ENCODE measurements around the gene WNK1. TPM values are rescaled to one million over a fixed set of nuclear protein-coding genes. Genes with fewer than 3 reads are reported as not detected.

The WNK1 gene
- total and polyA plus RNA-seq, 2 donors (not counting 3 experiments of a cell fraction or from before 2014, with no cell fraction given), result 46.3 to 108 TPM

DNA sequence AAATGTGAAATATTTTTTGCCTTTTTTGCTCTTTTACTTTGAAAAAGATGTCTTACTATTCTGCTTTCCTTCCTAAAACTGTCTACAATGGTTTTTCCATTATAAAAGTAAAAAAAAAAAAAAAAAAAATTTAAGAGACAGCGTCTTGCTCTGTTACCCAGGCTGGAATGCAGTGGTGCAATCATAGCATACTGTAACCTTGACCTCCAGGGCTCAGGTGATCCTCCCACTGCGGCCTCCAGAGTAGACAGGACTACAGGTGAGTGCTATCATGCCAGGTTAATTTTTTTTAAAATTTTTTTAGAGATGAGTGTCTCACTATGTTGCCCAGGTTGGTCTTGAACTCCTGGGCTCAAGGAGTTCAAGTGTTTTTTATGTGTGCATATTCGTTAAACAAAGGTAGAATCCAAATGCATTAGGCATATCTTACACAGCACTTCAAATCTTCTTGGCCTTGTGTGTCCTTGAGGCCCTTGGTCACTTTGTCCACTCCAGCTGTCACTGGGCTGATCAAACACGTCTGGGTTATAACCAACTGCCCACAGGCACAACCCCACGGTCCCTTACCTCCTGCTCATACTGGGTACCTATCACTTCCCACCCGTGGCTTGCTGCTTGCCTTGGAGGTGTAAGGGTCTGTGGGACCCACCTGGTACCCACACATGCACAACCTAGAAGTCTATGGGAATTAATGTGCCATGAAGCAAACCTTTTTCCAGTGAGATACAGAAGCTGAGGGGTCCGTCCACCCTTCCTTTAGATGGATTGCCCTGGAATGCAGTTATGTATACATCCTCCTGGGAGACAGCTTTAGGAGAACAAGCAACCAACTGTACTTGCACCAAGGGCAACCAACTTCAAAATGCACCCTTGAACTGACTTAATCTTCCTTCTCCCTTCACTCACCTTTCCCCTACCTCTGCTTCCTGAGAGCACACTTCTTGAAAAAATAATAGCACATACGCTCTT is 184.3 kb downstream of the WNK1 start:
- H3K4me2 ChIP-seq (ENCODE audit: insufficient read depth, low read length), result no peak overlapping the region
- peaks cover 3% of the 10 kb centered on the region for H3K4me1 ChIP-seq (ENCODE audit: control insufficient read depth, extremely low read depth, insufficient read depth, low read length)
- dilution Hi-C loops (cut with MboI; ENCODE audit: extremely low pct_ligation_motif_present, low sequenced_read_pairs), result no loop called here
- DNase-seq (ENCODE audit: low read depth, low spot score) (no peak), FAIRE-seq (no peak)
- ChIA-PET POLR2A (interaction anchor here (0.8 kb wide), 1 partner anchor 13 kb away, joined by 3 read pairs; the partner anchor contains the start of gene RAD52), CTCF (interaction anchor here (1.1 to 1.2 kb wide), 2 partner anchors 10 to 156 kb away, joined by 3 to 4 read pairs; no protein-coding TSS in a partner anchor)
- H3K27me3 ChIP-seq (ENCODE audit: control insufficient read depth in 2 of 2, insufficient read depth in 2 of 2, low read length in 2 of 2), result no peaks in the 10 kb centered on the region
- no peaks in the 10 kb centered on the region for H3K79me2 ChIP-seq (ENCODE audit: control insufficient read depth, insufficient read depth, low read length)
- no peak overlapping the region for H3K27ac ChIP-seq (ENCODE audit: insufficient read depth, low read depth, low read length)
- intact Hi-C loops (cut with micrococcal nuclease), result no loop called here
- TF ChIP-seq EZH2 (IDR thresholded peaks at IDR 0.05; ENCODE audit: borderline replicate concordance, low read depth, low read length, severe bottlenecking) (no peak), POLR2AphosphoS5 (IDR thresholded peaks at IDR 0.05; ENCODE audit: insufficient read depth, low read depth, low read length) (no peak), POLR2A (IDR thresholded peaks at IDR 0.05; ENCODE audit: low read depth, low read length) (no peak), JUN (IDR thresholded peaks at IDR 0.05; ENCODE audit: borderline replicate concordance, insufficient read depth, insufficient read length, low read depth) (no peak), GATA2 (IDR thresholded peaks at IDR 0.05; ENCODE audit: insufficient read depth, insufficient read length, low read depth, low read length) (no peak), MYC (IDR thresholded peaks at IDR 0.05; ENCODE audit: low read depth, low read length) (no peak), FOS (IDR thresholded peaks at IDR 0.05; ENCODE audit: borderline replicate concordance, insufficient read depth, low read length) (no peak)
- TF ChIP-seq, protein P1, sequence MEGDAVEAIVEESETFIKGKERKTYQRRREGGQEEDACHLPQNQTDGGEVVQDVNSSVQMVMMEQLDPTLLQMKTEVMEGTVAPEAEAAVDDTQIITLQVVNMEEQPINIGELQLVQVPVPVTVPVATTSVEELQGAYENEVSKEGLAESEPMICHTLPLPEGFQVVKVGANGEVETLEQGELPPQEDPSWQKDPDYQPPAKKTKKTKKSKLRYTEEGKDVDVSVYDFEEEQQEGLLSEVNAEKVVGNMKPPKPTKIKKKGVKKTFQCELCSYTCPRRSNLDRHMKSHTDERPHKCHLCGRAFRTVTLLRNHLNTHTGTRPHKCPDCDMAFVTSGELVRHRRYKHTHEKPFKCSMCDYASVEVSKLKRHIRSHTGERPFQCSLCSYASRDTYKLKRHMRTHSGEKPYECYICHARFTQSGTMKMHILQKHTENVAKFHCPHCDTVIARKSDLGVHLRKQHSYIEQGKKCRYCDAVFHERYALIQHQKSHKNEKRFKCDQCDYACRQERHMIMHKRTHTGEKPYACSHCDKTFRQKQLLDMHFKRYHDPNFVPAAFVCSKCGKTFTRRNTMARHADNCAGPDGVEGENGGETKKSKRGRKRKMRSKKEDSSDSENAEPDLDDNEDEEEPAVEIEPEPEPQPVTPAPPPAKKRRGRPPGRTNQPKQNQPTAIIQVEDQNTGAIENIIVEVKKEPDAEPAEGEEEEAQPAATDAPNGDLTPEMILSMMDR (IDR thresholded peaks at IDR 0.05; ENCODE audit: extremely low read depth in 1 of 2, insufficient read depth in 1 of 2, low read depth in 1 of 2, low read length in 2 of 2), result no peak
- TF ChIP-seq, protein P2, sequence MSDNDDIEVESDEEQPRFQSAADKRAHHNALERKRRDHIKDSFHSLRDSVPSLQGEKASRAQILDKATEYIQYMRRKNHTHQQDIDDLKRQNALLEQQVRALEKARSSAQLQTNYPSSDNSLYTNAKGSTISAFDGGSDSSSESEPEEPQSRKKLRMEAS (IDR thresholded peaks at IDR 0.05; ENCODE audit: insufficient read depth, insufficient read length), result no peak
- H3K36me3 ChIP-seq (ENCODE audit: control insufficient read depth in 2 of 2, extremely low read depth in 1 of 2, insufficient read depth in 2 of 2, low read length in 2 of 2), result peaks cover 0 to 3% of the 10 kb centered on the region in 2 experiments
- H3K4me3 ChIP-seq (replicated peaks in 1 of 3; ENCODE audit: insufficient read depth in 1 of 3, low read depth in 1 of 3, low read length in 3 of 3), result no peak overlapping the region
- no peaks in the 10 kb centered on the region for H3K9me1 ChIP-seq (replicated peaks; ENCODE audit: control insufficient read depth, extremely low read depth, insufficient read depth, low read length)
- no peaks in the 10 kb centered on the region for H3K9me3 ChIP-seq (replicated peaks; ENCODE audit: control insufficient read depth, insufficient read depth, low read length)
- no TSS peak for BruUV-seq (replicated peaks)
- no peaks in the 10 kb centered on the region for H4K20me1 ChIP-seq (replicated peaks; ENCODE audit: control insufficient read depth, extremely low read depth, insufficient read depth, low read length)
- H2AFZ ChIP-seq (ENCODE audit: low read depth, low read length), result no peak overlapping the region
- no peak overlapping the region for H3K9ac ChIP-seq (replicated peaks; ENCODE audit: extremely low read depth, insufficient read depth, low read length)

Data from endothelial cell of umbilical vein (primary cell).